ENCODE results near the gene PTPRN2. TPM values are rescaled to one million over a fixed set of nuclear protein-coding genes. Genes with fewer than 3 reads are reported as not detected.

PTPRN2 gene
- total and polyA plus RNA-seq, 9 of the 15 experiments (the other 6 are each of a cell fraction or from before 2014, with no cell fraction given): not detected

DNA sequence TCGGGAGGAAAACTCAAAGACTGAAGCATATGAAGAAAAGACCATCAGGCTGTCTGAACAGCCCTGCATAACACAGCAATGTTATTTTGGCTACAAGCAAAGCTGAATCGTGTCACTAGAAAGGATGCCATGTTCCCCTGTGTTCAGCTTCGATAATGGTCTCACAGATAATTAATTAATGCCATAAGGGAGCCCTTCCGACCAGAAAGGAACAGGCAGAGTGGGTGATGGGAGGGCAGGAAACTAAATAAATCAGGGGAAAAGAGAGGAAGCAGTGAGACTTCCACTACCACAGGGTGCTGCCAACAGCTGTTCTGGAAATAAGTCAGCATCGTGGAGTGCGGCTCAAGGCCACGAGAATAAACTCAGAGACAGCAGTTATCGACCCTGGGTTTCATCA, 3.2 kb downstream of the PTPRN2 start:
- ChIA-PET POLR2A (no interaction called here), CTCF (ENCODE audit: low intra/inter-chr PET ratio) (no interaction called here)
- Histone ChIP-seq H3K9me3 (replicated peaks; ENCODE audit: control insufficient read depth, insufficient read depth, low read depth, low read length) (no peaks in the 10 kb centered on the region; the same call in 1 of the 2 replicates), H2AFZ (ENCODE audit: low read depth, low read length) (no peak overlapping the region), H3K9me1 (ENCODE audit: control insufficient read depth, insufficient read depth, low read length) (no peaks in the 10 kb centered on the region), H3K27me3 (ENCODE audit: control insufficient read depth in 2 of 2, insufficient read depth in 2 of 2, low read length in 2 of 2) (peaks cover 37 to 53% of the 10 kb centered on the region in 2 experiments), H3K9ac (ENCODE audit: insufficient read depth in 1 of 2, low read depth in 2 of 2, low read length in 2 of 2) (no peak overlapping the region), H3K4me2 (ENCODE audit: insufficient read depth, low read length) (no peak overlapping the region), H3K79me2 (ENCODE audit: control insufficient read depth, insufficient read depth, low read length) (no peaks in the 10 kb centered on the region), H3K4me3 (no peak overlapping the region), H3K4me1 (replicated peaks in 1 of 2; ENCODE audit: control insufficient read depth in 2 of 2, insufficient read depth in 2 of 2, low read length in 2 of 2) (peaks cover 3 to 22% of the 10 kb centered on the region in 2 experiments; a peak in 3 of 5 replicates), H4K20me1 (replicated peaks; ENCODE audit: control insufficient read depth, insufficient read depth, low read length) (peaks cover 10% of the 10 kb centered on the region), H3K36me3 (ENCODE audit: control insufficient read depth, insufficient read depth, low read length) (no peaks in the 10 kb centered on the region), H3K27ac (ENCODE audit: extremely low read depth, low read depth, low read length) (no peak overlapping the region)
- BruUV-seq (replicated peaks): no TSS peak
- no peak for ATAC-seq
- no peak for FAIRE-seq
- WGBS (ENCODE audit: insufficient coverage, low coverage, missing lambda C conversion rate): 0% methylated on average over 8 of the region's 8 CpGs
- in situ Hi-C loops (cut with MboI): no loop called here
- DNase-seq (ENCODE audit: extremely low read depth in 1 of 4, low spot score in 3 of 4): no peak
- no peak for TF ChIP-seq ZFP1 (CRISPR knock-in tag; IDR thresholded peaks at IDR 0.05)
- no peak for TF ChIP-seq CHD4 (IDR thresholded peaks at IDR 0.05; ENCODE audit: insufficient read depth, insufficient replicate concordance, low read depth, low read length, poor library complexity, severe bottlenecking)
- TF ChIP-seq TFAM (CRISPR knock-in tag; conservative IDR thresholded peaks at IDR 0.05): no peak
- TF ChIP-seq, protein P1, sequence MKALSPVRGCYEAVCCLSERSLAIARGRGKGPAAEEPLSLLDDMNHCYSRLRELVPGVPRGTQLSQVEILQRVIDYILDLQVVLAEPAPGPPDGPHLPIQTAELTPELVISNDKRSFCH (CRISPR knock-in tag; IDR thresholded peaks at IDR 0.05): no peak
- TF ChIP-seq, protein P1 (tag; IDR thresholded peaks at IDR 0.05): no peak
- no peak for TF ChIP-seq BCOR (IDR thresholded peaks at IDR 0.05)
- TF ChIP-seq ZNF584 (CRISPR knock-in tag; IDR thresholded peaks at IDR 0.05; ENCODE audit: low read depth): no peak
- TF ChIP-seq MTA2 (IDR thresholded peaks at IDR 0.05; ENCODE audit: low read depth): no peak
- TF ChIP-seq, protein P2, sequence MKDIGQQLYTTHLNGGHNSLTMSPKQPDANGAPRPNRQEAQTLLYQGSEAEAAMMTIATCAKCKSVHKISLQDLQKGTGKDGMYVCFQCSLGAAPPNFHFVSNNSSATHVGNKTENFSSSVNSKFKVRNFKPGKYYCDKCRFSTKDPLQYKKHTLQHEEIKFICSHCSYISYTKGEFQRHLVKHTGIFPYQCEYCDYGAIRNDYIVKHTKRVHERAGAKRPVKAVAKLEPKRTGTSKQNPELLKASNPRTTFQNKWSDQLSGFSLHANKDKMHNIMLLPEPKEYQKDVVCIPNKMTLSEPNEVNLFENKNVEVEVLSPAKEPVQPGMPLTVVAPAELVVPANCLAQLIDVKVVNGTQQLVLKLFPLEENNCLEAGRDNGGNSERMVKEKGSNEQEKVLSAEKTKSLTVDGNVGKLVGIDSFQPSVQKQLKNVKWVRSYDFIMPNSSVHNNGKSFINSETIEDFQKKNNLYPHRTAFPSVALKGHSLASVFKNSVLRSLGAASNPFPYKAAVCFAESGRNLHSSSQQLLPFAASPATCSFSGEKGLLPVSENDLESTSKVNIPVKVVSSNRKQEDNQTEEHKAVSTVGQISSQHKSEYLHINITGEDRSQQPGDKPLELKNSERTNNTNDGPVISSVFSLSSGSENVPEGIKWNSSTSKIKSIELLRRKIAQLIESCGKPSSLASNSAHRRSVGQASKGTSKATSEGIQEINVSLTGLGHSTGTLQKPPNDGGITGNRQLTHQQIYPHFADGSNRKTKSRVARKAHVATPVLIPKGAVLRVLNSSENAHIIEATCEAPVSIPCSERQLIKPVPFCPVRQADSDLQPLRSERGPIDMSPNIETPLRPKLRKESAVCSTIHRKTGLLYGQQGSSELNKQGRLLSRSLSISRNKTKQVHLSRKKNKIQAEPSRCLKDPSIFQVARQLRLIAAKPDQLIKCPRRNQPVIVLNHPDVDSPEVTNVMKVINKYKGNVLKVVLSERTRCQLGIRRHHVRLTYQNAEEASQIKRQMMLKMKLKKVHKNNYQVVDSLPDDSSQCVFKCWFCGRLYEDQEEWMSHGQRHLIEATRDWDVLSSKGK (CRISPR knock-in tag; IDR thresholded peaks at IDR 0.05): no peak
- no peak for TF ChIP-seq TRIM28 (IDR thresholded peaks at IDR 0.05)
- TF ChIP-seq, protein P3, sequence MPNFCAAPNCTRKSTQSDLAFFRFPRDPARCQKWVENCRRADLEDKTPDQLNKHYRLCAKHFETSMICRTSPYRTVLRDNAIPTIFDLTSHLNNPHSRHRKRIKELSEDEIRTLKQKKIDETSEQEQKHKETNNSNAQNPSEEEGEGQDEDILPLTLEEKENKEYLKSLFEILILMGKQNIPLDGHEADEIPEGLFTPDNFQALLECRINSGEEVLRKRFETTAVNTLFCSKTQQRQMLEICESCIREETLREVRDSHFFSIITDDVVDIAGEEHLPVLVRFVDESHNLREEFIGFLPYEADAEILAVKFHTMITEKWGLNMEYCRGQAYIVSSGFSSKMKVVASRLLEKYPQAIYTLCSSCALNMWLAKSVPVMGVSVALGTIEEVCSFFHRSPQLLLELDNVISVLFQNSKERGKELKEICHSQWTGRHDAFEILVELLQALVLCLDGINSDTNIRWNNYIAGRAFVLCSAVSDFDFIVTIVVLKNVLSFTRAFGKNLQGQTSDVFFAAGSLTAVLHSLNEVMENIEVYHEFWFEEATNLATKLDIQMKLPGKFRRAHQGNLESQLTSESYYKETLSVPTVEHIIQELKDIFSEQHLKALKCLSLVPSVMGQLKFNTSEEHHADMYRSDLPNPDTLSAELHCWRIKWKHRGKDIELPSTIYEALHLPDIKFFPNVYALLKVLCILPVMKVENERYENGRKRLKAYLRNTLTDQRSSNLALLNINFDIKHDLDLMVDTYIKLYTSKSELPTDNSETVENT (CRISPR knock-in tag; IDR thresholded peaks at IDR 0.05): no peak
- intact Hi-C loops (cut with micrococcal nuclease): no loop called here
